Measurements from ENCODE around the gene CD14.

DNA sequence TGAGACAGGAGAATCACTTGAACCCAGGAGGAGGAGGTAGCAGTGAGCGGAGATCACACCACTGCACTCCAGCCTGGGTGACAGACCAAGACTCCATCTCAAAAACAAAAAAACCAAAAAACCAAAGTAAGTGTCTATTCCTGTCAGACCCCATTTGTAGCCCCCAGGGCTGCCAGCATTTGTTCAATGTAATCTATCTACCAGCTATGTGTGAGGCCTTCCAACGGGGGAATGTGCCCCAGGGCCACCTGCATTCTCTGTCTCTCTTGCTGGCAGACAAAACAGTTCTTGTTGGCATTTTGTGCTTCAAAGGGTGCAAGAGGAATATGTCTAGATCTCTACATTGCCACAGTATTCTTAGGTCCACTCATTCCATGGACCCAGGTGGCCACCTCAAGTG, 34.1 kb downstream of the CD14 start:
- TF ChIP-seq, protein P1, sequence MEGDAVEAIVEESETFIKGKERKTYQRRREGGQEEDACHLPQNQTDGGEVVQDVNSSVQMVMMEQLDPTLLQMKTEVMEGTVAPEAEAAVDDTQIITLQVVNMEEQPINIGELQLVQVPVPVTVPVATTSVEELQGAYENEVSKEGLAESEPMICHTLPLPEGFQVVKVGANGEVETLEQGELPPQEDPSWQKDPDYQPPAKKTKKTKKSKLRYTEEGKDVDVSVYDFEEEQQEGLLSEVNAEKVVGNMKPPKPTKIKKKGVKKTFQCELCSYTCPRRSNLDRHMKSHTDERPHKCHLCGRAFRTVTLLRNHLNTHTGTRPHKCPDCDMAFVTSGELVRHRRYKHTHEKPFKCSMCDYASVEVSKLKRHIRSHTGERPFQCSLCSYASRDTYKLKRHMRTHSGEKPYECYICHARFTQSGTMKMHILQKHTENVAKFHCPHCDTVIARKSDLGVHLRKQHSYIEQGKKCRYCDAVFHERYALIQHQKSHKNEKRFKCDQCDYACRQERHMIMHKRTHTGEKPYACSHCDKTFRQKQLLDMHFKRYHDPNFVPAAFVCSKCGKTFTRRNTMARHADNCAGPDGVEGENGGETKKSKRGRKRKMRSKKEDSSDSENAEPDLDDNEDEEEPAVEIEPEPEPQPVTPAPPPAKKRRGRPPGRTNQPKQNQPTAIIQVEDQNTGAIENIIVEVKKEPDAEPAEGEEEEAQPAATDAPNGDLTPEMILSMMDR (IDR thresholded peaks at IDR 0.05): no peak
- TF ChIP-seq POLR2A (IDR thresholded peaks at IDR 0.05): no peak

Data from esophagus squamous epithelium (tissue), 4 donors.